GM19467 (cell line): ENCODE data around the gene COG7.
"Not testable (repeated sequence)": the region's sequence is repeated elsewhere in the genome, so short reads cannot be mapped to it uniquely, and the experiment has no call there.

Source experiments
- ATAC-seq: cut with Tn5 transposase; IDR thresholded peaks from one replicate; pipeline ENCODE4 v1.9.1; 2021; ENCODE audit warnings: mild to moderate bottlenecking, moderate library complexity; ENCODE audit not compliant: unreplicated experiment

The COG7 gene

GRCh38 chr16:23366341-23366740, 86.6 kb downstream of the COG7 start:
- not testable (repeated sequence) for ATAC-seq

GRCh38 chr16:23365602-23366240, 87.3 kb downstream of the COG7 start:
- ATAC-seq = no peak

GRCh38 chr16:23362460-23363317, 90.3 kb downstream of the COG7 start:
- ATAC-seq = no peak

GRCh38 chr16:23359092-23359760, 93.8 kb downstream of the COG7 start:
- no peak for ATAC-seq

- ATAC-seq = no peak
Observed at GRCh38 chr16:23357761-23358290, 95.2 kb downstream of the COG7 start.

- no peak for ATAC-seq
Observed at GRCh38 chr16:23356941-23357340, 96.0 kb downstream of the COG7 start.

- ATAC-seq = no peak
Observed at GRCh38 chr16:23355106-23355670, 97.8 kb downstream of the COG7 start.

GRCh38 chr16:23354246-23354645, 98.7 kb downstream of the COG7 start:
- no peak for ATAC-seq

- no peak for ATAC-seq
Observed at GRCh38 chr16:23353440-23353839, 99.5 kb downstream of the COG7 start.

GRCh38 chr16:23351360-23351759, 101.6 kb downstream of the COG7 start:
- no peak for ATAC-seq

- no peak for ATAC-seq
Observed at GRCh38 chr16:23348579-23349469, 104.2 kb downstream of the COG7 start.

- no peak for ATAC-seq
Observed at GRCh38 chr16:23345237-23345636, 107.8 kb downstream of the COG7 start.

GRCh38 chr16:23343643-23344612, 109.1 kb downstream of the COG7 start:
- no peak for ATAC-seq

GRCh38 chr16:23342083-23342640, 110.8 kb downstream of the COG7 start:
- no peak for ATAC-seq

GRCh38 chr16:23339787-23340186, 113.2 kb downstream of the COG7 start:
- no peak for ATAC-seq
